Psoas muscle (tissue), 8 donors: ENCODE data around the gene USP5. TPM values are rescaled to one million over a fixed set of nuclear protein-coding genes. Genes with fewer than 3 reads are reported as not detected.

ENCODE experiments used
- ATAC-seq, 4 donors: fragments of 200-7000 bp; cut with Tn5 transposase; one replicate each; pipeline ENCODE4 v1.9.1; 2020; ENCODE audit warnings: moderate library complexity in 3 of 4, mild to moderate bottlenecking in 2 of 4
- DNase-seq, 2 donors: peaks; one replicate each; pipeline ENCODE4 v3.0.0-alpha.2; 2020
- H3K27ac ChIP-seq: fragments of 200-600 bp; one replicate; pipeline ENCODE4 v1.8.0; 2022
- H3K27me3 ChIP-seq, 3 donors: fragments of 200-600 bp in 1 of 3; one replicate each; pipeline versions ENCODE4 v1.6.1 to v1.8.0; 2013 to 2022; ENCODE audit warnings: low read length in 2 of 3, mild to moderate bottlenecking in 2 of 3, moderate library complexity in 1 of 3; ENCODE audit not compliant: insufficient read depth in 3 of 3
- H3K36me3 ChIP-seq, 2 donors: fragments of 200-600 bp in 1 of 2; one replicate each; pipeline versions ENCODE4 v1.6.1 to v1.8.0; 2013 to 2022; ENCODE audit warnings: low read depth in 1 of 2, mild to moderate bottlenecking in 1 of 2, moderate library complexity in 1 of 2; ENCODE audit not compliant: insufficient read depth in 1 of 2
- H3K4me1 ChIP-seq: fragments of 200-600 bp; one replicate; pipeline ENCODE4 v1.8.0; 2022
- H3K4me3 ChIP-seq: fragments of 200-600 bp; one replicate; pipeline ENCODE4 v1.8.0; 2022; ENCODE audit warnings: mild to moderate bottlenecking
- H3K9me3 ChIP-seq: fragments of 200-600 bp; one replicate; pipeline ENCODE4 v1.8.0; 2022
- WGBS, 3 donors: extraction: QIAGEN DNeasy Blood & Tissue Kit; methylation state at CpG; one replicate each; pipeline versions ENCODE4 v1.1.6 to v1.1.7; 2013; 5-methylcytosine and 5-hydroxymethylcytosine counted together
- intact Hi-C, 2 donors: fragments of 100-400 bp; cut with DNase I; formaldehyde crosslinking; loops; one replicate each; pipeline versions ENCODE4 v1.11.0 to v1.14.2; 2022
- polyA plus RNA-seq, 3 donors: library from polyadenylated mRNA; stranded (reverse); fragments of 200-250 nt; gene quantifications; one replicate each; pipeline ENCODE4 v1.2.3, GENCODE V29; 2013
- total RNA-seq, 4 donors: library from RNA; stranded (reverse); fragmentation: NEBNext Ultra II Directional in 2 of 4; extraction: Animal tissue kit (Norgen Biotek cat#: 25700) in 2 of 4; gene quantifications; one replicate each; pipeline versions ENCODE4 v1.2.1 to v1.2.4, GENCODE V29; 2021 to 2023
- TF ChIP-seq, protein P1 (sequence below): fragments of 200-600 bp; IDR thresholded peaks from one replicate; pipeline ENCODE4 v1.8.0; 2022; ENCODE audit warnings: antibody characterized with exemption
- donor health status: healthy with polysubstance abuse.
- donor health status: DM: no; HTN: no; CAD: no; lungs with moderate emphysema.
- donor health status: Bipolar disorder and iron deficiency.
- donor health status: healthy.
- donor health status: DM: yes; HTN: yes; CAD: no.
- donor health status: DM: no; HTN: no; CAD: no.
- donor health status: DM: no; HTN: no; CAD: no.
- donor health status: DM: yes; HTN: yes; CAD: no.

The USP5 gene
- total and polyA plus RNA-seq, 7 donors, result 43.1 to 127 (median 98.1) TPM

DNA sequence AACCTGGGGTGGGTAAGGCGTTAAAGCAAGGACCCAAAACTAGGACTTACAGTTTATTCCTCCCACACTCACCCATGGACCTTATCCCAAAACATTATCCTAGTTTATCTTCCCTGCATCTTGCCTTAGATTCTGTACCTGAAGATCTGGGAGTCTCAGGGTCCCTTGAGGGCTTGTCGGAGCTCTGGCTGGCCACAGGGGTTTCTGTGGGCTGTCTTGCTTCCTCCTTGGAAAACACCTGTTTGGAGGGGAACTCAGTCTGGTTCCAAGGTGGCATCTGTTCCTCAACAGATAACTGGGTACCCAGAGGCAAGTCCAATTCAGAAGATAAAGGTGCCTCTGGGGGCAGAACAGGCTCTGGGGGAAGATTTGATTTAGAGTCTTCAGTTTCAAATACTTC is 2.5 kb upstream of the USP5 start:
- Histone ChIP-seq H3K4me1 (peaks cover 14% of the 10 kb centered on the region), H3K27ac (no peak overlapping the region), H3K36me3 (no peaks in the 10 kb centered on the region), H3K27me3 (no peaks in the 10 kb centered on the region), H3K9me3 (no peaks in the 10 kb centered on the region), H3K4me3 (no peak overlapping the region)
- intact Hi-C loops, result no loop called here
- no peak for ATAC-seq
- TF ChIP-seq, protein P1, sequence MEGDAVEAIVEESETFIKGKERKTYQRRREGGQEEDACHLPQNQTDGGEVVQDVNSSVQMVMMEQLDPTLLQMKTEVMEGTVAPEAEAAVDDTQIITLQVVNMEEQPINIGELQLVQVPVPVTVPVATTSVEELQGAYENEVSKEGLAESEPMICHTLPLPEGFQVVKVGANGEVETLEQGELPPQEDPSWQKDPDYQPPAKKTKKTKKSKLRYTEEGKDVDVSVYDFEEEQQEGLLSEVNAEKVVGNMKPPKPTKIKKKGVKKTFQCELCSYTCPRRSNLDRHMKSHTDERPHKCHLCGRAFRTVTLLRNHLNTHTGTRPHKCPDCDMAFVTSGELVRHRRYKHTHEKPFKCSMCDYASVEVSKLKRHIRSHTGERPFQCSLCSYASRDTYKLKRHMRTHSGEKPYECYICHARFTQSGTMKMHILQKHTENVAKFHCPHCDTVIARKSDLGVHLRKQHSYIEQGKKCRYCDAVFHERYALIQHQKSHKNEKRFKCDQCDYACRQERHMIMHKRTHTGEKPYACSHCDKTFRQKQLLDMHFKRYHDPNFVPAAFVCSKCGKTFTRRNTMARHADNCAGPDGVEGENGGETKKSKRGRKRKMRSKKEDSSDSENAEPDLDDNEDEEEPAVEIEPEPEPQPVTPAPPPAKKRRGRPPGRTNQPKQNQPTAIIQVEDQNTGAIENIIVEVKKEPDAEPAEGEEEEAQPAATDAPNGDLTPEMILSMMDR, result no peak
- peak in 1 of 2 donors; percentile 36 for DNase-seq
- WGBS, 3 donors, result 80 to 89% (median 88%) methylated on average over 2 of the region's 2 CpGs

DNA sequence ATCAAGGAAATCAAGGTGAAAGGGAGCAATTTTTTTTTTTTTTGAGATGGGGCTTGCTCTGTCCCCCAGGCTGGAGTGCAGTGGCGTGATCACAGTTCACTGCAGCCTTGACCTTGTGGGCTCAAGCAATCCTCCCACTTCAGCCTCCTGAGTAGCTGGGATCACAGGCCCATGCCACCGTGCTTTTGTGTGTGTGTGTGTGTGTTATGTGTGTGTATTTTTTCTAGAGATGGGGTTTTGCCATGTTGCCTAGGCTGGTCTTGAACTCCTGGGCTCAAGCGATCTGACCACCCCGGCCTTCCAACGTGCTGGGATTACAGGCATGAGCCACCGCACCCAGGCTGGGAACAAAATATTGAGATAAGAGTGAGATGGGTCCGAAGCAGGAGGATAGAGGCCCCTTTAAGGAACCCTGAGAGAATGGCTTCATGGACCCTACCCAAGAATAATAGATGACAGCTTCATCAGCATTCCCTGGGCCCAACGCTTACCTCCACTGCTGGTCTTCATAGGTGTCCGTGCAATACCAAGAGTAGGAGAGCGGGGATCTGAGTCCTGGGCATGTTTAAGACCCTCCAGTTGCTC is 1.9 kb upstream of the USP5 start:
- Histone ChIP-seq H3K9me3 (no peaks in the 10 kb centered on the region), H3K27ac (no peak overlapping the region), H3K27me3 (no peaks in the 10 kb centered on the region), H3K36me3 (peaks cover 0 to 6% of the 10 kb centered on the region in 2 donors), H3K4me3 (no peak overlapping the region), H3K4me1 (peaks cover 14% of the 10 kb centered on the region)
- DNase-seq (peak in 1 of 2 donors; percentile 43), ATAC-seq (no peak)
- 72 to 78% (median 75%) methylated on average over 10 of the region's 10 CpGs for WGBS, 3 donors
- intact Hi-C loops, result no loop called here
- TF ChIP-seq, protein P1, result no peak

DNA sequence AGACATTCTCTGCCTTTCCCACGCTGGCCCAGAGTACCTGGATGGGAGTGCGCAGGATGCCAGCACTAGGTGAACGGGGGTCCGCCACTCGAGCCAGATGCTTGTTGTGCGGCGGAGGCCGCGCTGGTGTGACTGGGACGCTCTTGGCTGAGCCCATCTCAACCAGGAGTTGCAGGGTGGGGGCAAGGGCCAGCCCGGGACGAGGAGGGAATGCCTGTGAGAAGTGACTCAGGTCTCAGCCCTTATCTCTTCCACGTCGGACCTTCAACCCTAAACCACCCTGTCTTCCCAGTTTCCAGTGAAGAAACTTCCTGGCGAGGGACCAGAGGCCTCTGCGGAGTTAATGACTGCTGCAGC is 1.2 kb upstream of the USP5 start:
- 19 to 22% (median 19%) methylated on average over 16 of the region's 16 CpGs for WGBS, 3 donors
- Histone ChIP-seq H3K9me3 (no peaks in the 10 kb centered on the region), H3K27ac (peak overlapping the region; percentile 98), H3K27me3 (no peaks in the 10 kb centered on the region), H3K4me3 (peak overlapping the region; percentile 85), H3K4me1 (peaks cover 14% of the 10 kb centered on the region), H3K36me3 (peaks cover 0 to 13% of the 10 kb centered on the region in 2 donors)
- DNase-seq, result peak in 1 of 2 donors; percentile 72
- no peak for ATAC-seq
- TF ChIP-seq, protein P1, result no peak
- intact Hi-C loops, result no loop called here

DNA sequence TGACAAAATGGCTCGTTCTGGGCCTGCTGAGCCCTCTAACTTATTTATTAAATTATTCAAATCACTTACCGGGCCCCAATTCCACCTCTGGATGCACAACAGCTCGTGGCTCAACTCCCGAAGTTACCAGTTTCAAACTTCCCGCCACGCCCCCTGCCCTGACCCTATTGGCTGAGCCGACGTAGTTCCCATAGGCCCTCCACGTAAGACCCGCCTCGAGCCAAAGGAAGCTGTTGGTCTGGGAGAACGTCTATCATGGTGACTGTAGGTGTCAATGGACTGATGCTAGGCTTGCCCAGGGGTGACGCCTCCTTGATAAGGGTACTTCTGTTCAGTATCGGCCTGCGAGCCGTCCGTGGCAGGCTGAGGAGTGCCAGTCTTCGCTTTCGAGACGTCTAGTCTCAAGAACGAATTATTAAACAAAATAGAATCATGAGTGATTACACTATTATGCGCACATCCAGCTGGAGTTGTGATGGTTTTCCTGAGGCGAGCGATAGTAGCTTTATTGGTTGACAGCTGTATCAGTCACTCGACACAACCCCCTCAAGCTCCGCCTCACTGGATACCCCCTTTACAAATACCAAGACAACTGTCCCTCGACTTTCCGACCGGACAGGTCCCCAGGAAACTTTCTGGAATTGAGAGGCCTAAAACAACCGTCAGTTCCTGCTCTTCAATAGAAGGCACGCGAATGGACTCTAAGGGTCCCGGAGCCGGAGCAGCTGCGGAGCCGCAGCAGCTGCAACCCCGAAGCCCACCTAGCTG is 613 bp upstream of the USP5 start, which contains the start of gene CDCA3:
TSS of gene CDCA3 (minus strand) at position 134 of the 768 bp plus-strand sequence. CDS start 334 bp downstream, outside the sequence.
- intact Hi-C loops, result no loop called here
- ATAC-seq (peak; percentile 77 to 84 (median 80)), DNase-seq (peak; percentile 93 to 96)
- TF ChIP-seq, protein P1, result no peak
- peak within 1 kb of the TSS; percentile 85 for H3K4me3 ChIP-seq
- H3K36me3 ChIP-seq, result peaks cover 0 to 19% of the 10 kb centered on the region in 2 donors
- no peaks in the 10 kb centered on the region for H3K9me3 ChIP-seq
- peaks cover 14% of the 10 kb centered on the region for H3K4me1 ChIP-seq
- 0% methylated on average over 37 of the region's 37 CpGs for WGBS, 3 donors
- peak within 1 kb of the TSS; percentile 98 for H3K27ac ChIP-seq
- no peaks in the 10 kb centered on the region for H3K27me3 ChIP-seq
